Measurements from ENCODE around the gene RANBP1.
A peak's percentile ranks its signal among the peaks of the same experiment; 100 is the strongest.
"Not testable (repeated sequence)": the region's sequence is repeated elsewhere in the genome, so short reads cannot be mapped to it uniquely, and the experiment has no call there.

RANBP1 gene

DNA sequence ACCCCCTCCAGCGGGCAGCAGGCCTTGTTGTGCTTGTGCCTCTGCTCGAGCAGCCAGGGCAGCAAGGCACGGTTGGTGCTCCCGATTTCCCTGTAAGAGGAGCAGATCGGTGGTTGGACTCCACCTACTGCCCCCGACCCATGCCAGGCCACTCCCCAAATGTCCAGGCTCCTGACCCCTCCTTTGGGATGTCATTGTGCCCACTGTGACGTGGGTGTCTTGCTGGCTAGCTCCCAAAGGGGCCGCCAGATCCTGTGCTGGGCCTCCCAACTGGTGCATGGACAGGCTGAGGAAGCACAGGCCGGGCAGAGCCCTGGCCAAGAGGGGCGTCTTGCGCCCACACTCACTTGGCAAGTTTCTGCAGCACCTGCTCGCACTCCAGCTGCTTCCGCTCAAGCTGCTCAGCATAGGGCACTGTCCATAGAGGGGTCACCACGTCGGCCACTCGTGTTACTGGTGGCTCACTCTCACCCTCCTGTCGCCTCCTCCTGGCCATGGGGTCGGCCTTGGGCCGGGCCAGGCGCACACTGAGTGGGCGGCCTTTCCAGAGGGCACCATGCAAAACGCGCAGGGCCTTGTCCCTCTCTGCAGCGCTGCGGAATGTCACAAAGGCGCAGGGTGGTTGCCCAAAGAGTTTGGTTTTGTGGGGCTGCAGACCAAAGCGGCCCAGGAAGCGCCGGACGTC is at the start of gene RANBP1:
Gene RANBP1 (plus strand): TSS at position 414 of the 685 bp plus-strand sequence. CDS start 81 bp downstream, at position 495.
- DNase-seq = no peak

DNA sequence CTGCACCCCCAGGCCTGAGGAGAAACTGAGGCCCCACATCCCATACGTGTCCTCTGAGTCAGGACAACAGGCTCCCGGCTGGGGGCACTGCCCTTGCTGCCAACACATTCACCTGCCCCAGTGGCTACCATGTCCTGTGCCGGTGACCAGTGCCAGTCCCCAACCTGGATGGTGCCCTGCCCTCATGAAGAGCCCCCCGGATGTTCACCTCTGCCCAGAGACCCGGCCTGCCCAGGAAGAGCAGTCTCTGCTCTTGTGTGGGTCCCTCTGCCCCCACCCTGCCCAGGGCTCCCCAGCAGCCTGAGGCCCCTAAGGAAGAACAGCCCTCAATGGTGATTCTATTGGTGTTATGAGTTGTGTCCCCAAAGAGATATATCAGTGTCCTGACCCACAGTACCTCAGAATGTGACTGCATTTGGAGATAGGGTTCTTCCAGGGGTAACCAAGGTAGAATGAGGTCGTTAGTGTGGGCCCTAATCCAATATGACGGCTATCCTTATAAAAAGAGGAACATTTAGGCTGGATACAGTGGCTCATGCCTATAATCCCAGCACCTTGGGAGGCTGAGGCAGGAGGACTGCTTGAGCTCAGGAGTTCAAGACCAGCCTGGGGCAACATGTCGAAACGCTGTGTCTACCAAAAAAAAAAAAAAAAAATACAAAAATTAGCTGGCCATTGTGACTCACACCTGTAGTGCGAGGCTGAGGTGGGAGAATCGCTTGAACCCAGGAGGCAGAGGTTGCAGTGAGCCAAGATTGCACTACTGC is 49.1 kb upstream of the RANBP1 start:
- DNase-seq = no peak

DNA sequence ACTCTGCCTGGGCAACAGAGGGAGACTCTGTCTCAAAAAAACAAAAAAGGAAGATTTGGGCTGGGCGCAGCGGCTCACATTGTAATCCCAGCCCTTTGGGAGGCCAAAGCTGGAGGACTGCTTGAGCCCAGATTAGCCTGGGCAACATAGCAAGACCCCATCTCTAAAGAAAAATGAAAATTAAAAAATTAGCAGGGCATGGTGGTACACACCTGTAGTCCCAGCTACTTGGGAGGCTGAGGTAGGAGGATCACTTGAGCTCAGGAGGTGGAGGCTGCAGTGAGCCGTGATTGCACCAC is 48.6 kb upstream of the RANBP1 start:
- DNase-seq = not testable (repeated sequence)

DNA sequence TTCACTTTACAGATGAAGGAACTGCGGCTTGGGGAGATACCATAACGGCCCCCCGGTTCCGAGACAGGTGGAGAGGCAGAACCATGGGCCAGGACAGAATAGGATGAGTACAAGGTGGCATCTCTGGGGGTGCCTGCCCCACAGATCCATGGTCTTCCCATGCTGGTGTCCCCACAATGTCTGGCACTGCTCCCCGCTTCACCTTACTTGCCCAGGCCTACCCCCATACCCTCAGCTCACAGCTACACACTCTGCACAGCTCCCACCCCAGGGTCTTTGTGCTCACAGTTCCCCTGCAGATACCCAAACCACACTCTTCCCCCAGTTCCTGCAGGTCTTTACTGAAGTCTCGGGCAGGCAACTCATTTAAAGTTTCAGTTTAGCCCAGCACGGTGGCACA is 47.3 kb upstream of the RANBP1 start:
- DNase-seq = no peak

DNA sequence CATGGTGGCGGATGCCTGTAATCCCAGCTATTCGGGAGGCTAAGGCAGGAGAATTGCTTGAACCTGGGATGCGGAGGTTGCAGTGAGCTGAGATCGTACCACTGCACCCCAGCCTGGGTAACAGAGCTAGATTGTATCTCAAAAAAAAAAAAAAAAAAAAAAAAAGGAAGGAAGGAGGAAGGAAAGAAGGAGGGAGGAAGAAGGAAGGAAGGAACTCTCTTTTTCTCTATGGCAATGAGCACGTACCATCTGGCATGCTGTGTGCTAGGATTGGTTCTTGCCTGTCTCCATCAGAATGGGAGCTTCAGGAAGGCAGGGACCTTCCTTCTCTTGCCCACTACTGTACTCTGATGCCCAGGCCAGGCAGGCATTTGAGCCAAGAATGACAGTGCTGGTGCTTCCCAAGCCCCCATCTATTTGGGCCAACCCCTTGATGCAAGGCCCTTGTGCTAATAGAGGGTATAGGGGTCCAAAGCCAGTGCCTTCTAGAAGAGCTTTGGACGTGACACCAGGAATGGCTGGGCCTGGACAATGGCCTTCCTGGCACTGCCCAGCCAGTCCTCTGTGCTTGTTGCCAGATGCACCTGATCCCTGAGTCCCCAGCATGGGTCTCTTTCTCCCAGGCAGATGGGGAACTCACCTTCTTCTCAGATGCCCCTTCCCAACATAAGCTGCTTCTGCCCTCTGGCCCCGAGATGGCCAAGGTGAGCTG is 46.4 kb upstream of the RANBP1 start:
- DNase-seq = no peak

DNA sequence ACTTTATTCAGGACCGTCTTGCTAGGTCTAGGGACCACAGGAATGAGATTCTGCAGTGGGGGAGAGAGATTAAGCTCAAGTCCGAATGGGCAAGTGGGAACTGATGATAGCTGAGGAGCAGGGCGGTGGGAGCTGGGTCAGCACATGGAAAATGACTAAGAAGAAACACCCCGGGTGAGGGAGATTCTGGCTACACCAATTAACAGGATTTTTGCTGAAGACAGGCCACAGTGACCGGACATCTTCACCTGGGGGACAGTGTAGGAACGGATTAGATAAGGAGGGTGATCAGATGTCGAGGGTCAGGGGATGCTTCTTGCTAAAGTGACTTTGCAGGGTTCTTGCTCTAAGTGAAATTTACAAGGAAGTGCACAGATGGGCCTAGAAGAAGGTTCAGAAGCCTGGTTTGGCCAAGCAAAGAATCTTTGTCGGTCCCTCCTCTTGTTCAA is 44.4 kb upstream of the RANBP1 start:
- DNase-seq = no peak

DNA sequence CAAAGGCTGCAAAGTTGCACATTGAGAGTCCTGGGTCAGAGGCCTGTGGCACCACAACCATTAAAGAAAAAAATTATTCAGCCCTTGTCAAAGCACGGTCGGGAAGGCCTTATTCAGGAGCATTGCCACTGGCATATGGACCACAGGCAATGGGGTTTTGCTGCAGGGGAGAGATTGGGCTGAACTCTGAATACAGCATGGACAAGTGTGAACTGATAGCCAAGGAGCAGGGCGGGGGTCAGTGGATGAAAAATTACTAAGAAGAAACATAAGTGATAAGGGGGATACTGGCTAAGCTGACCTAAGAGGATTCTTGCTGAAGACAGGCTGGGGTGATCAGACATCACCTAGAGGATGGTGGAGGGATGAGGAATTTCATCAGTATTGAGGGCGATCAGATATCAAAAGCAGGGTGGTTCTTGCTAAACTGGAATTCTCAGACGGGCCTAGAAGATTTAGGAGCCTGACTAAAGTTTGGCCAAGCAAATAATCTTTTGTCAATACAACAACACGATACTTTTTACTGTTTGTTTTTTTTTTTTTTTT is 39.2 kb upstream of the RANBP1 start:
- no peak for DNase-seq

DNA sequence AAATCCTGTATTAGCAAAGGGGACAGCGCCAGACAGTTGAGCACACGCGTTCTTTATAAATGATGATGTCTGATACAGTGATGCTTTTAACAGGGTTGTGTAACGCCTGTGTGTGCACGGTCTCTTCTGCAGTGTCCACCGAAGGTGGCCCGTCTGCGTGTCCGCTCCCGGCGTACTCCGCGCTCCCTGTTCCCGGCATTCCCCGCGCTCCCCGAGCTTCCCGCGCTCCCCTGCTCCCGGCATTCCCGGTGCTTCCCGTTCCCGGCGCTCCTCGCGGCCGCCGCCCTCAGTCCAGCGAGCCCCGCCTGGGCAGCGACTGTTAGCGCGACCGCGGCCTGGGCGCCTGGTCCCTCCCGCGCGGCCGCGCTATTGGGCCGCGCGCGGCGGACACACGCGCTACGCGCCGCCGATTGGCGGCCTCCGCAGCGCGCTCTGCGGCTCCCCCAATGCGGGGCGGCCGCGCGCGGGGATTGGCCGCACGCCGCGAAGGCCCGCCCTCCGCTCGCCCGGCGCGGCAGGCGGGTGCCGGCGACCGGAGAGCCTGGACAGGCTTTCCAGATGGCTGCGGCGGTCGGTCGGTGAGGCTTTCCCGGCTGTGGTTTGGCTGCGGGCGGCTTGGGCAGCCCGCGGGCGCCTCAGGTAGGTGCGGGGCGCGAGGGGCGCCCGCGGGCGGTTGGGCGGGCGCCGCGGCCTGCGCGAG is 36.0 kb upstream of the RANBP1 start, which contains the start of gene DGCR8:
Gene DGCR8 (plus strand): TSS at position 497 of the 700 bp plus-strand sequence. CDS start 5,723 bp downstream, outside the sequence.
- DNase-seq = peak; percentile 89

DNA sequence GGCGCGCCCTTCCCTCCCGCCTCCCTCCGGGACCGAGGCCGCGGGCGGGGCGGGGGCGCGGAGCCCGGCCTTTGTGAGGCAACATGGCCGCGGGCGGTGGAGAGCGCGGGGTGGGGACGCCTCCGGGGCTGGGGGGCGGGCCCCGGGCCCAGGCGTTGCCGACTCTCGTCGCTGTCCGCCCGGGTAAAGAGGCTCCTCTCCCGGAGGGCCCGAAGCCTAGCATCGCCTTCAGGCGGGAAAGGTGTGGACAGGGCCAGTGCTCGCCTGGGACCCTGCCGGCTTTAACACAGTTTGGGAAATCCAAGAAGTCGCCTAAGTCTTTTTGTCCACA is 35.5 kb upstream of the RANBP1 start:
- DNase-seq = no peak

DNA sequence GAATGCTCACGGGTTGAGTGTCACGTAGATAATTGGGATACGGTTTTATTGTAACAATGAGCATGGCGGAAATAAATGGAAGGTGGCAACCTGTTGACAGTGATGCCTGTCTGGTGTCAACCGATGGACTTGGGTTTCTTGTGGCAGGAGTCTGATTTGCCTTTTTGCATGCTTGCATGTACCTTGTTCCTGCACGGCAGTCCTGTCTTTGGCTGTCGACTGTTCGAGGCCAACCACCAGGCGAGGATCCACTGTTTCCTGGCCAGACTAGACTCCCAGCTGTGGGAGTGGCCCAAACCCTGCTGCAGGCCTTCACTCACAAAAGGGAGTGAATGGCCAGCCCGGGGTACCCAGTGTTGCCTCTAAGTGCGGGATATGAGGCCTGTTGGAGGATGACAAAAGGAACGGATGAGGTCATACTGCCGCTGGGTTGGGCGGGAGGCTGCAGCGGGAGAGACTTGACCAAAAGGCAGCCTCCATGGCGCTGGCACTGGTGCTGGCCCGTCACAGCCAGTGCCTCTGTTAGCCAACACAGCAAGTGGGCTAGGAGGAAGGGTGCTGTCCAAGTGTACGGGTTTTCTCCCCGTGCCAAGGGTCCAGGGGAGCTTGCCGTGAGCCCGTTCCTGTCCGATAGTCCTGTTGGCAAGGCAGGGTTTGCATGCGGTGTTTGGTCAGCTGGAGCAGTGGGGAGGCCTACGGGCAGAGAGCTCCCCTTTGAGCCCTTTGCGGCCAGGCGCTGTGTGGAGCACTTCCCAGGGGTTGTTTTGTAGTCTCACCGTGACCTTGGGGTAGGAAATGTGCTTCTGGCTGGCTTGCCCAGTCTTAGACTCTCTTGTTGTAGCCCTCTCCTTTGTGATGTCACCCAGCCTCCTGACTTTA is 34.9 kb upstream of the RANBP1 start:
- no peak for DNase-seq

DNA sequence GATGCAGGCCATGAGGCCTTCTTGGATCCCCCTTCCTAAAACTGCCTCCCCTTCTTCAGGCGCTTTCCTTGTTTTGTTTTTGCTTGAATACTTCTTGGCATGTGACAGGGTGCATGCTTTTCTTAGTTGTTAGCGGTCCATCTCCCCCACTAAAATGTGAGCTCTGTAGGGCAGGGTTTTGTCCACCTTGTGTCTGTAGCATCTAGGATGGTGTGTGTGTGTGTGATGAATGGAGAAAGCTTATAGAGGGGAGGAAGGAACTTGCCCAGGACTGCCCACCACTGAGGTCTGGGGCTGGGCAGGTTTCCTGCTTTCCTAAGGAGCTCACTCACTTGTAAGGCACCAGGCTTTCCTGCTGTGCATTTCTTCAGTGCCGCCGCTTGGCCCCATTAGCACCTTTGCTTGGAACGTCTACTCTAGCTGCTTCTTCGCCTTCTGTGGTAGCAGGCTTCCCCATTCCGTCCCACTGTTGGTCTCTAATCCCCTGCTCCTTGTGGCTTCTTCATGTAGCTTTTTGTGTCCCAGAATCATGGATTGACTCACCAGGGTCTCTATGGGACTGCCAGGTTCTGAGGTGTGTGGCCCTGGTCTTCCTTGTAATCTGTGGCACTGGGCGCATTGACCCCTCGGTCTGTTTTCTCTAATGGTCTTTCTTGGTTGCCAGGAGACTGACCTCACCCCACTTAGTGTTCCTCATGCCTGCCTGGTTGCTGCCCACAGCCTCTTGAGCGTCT is 32.6 kb upstream of the RANBP1 start:
- no peak for DNase-seq

DNA sequence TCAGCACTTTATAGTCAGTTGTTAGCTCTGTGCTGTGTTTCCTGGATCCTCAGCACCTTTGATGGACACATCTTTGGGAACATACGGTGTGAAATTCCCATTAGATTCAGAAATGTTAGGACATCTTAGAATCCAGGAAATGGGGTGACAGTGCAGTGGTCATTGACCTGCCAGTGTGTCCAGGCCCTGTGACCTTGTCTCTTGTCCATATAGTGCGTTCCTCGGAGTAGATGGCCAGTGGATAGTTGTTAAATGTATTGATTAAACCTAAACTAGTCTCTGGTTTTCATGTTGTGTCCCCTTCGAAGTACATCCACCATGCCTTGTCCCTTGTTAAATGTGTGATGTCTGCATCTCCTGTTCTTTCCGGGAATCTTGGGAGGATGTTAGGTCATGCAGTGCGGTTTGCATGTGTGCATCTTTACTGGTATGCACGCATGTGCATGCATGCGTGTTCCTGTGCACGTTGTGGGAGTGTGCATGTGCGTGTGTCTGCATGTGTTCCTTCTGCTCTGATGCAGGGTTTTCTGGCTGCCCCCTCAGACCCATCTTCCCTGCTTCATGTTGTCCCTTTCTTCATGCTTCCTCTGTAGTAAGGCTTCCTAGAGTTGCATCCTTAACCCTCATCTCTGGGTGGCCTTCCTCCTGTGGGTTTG is 31.9 kb upstream of the RANBP1 start:
- no peak for DNase-seq

DNA sequence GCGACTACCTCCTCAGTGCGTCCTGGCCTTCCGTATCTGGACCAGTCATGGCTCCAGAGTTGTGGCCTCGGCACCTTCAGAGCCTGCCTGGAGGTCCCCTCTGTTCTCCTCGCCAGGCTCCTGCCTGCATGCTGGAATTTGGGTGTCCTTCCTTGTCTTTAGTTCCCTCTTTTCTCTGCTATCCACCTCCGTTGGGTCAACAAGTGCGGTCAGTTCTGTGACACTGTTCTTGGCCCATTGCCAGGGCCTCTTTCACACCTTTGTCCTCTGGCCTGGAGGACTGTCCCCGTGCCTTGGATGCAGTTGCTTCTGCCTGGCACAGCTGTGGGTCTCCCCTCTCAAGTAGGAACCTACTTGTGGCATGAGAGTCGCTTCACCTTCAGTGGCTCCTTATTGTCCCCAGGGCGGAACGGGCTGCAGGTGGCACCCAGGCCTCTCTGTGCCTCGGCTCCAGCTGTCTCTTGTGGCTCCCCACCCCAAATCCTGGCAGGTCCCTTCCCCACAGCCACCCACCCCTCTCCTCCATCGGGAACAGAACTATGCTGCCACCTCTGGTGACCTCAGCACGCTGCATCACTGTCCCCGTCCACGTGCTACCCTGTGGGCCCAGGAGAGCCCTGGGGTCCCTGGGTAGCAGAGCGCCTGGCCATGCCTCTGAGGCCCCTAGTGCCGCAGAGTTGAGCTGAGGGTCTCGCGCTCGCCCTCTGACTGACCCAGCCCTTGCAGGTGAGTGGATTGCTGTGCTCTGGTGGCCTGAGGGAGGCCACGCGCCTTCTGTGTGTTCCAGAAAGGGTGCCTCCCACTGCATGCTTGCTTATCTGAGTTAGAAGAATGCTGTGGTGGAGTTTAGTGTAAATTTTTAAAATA is 31.1 kb upstream of the RANBP1 start:
- DNase-seq = no peak

DNA sequence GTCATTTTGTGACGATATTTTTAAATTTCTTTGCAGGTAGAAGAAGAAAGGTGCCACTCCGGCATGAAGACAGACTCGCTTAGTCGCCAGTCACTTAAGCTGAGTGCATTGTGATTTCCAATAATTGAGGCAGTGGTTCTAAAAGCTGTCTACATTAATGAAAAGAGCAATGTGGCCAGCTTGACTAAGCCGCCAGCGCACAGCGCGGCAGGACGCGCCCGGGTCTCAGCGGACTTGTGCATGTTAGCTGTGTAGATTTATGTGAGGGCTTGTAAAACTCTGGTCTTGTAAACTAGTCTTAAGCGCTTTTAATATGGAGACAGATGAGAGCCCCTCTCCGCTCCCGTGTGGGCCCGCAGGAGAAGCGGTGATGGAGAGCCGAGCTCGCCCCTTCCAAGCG is 30.3 kb upstream of the RANBP1 start:
- DNase-seq = no peak

DNA sequence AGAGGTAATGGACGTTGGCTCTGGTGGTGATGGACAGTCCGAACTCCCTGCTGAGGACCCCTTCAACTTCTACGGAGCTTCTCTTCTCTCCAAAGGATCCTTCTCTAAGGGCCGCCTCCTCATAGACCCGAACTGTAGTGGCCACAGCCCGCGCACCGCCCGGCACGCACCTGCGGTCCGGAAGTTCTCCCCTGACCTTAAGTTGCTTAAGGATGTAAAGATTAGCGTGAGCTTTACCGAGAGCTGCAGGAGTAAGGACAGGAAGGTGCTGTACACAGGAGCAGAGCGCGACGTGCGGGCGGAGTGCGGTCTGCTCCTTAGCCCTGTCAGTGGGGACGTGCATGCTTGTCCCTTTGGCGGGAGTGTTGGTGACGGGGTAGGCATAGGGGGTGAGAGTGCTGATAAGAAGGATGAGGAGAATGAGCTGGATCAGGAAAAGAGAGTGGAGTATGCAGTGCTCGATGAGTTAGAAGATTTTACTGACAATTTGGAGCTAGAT is 29.8 kb upstream of the RANBP1 start:
- DNase-seq = no peak

DNA sequence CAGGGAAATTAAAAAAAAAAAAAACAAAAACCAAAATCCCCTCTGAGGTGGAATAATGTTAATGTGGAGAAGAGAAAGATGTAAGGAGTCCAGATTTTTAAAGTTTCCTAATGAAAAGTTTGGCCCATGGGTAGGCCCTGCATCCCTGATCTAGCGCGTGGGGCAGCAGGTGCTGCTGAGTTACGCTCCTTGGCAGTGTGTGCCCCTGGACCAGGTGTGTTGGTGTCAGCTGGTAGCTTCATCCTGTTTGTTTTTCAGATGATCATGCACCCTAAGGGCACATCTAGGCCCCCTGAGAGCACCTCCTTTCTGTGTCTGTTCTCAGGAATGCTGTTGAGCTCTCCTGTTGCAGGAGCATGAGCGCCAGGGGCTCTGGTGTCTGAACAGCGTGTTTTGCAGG is 29.1 kb upstream of the RANBP1 start:
- DNase-seq = no peak

DNA sequence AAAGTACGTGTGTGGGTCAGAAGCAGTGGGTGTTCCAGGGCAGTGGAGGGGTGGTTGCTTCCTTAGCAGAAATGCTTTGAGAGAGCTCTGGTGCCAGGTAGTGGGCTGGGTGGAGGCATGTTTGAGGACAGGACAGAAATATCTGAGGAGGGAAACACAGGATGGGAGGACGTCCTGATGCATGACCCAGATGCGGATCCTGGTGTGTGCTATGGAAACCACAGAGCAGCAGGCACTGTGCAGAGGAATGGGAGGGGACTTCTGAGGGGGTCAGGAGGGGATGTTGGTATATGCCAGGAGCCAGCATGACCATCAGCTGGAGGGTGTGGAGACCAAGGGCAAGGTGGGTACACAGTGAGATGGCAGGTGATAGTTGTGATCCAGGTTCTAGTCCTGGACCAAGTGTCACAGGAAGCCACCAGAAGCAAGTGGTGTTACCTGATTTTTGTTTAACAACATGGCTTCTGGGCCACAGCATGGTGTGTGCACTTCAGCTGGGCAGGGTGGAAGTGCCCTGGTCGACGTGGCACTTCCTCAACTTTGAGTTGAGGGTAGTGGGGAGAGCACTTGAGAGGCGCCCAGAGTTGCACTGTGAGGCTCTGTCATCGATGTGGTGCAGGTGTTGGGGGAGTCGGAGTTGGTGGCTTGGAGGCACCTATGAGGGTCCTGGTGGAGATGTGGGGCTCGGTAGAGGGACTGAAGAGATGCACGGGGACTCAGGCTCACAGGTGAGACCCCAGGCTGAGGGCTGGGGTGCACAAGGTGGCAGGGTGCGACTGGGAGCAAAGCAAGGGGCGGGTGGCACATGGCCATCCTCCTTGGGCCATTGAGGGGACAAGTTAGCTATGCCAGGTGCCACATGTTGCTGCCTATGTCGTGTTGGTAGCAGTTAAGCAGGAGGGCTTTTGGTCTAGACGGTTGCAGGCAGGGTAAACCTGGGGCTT is 28.3 kb upstream of the RANBP1 start:
- DNase-seq = no peak

DNA sequence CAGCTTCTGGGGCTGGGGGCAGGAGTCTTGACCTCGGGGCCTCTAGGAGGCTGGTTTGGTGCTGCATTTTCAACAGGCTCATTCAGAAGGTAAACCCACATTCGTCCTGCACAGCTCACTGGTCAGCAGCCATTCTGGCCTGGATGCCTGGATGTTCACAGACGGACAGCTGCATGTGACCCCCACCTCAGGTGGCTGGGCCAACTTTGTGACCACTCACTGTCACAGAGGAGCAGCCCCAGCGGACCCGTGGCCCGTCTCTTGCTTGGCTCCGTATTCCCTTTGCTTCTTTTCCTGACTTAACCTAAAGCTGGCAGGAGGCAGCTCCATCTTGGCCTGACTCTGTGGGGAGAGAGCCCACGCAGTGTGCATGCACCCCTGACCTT is 27.6 kb upstream of the RANBP1 start:
- DNase-seq = no peak

All from activated CD8-positive, alpha-beta memory T cell treated with anti-CD3 and anti-CD28 coated beads for 24 hours (primary cell).